Neutrophil (primary cell): ENCODE results near the gene CELF2.
"Not testable (repeated sequence)": the region's sequence is repeated elsewhere in the genome, so short reads cannot be mapped to it uniquely, and the experiment has no call there.

Experiments
- H3K27ac ChIP-seq: fragments of 200-600 bp; sonication (generic); 2 replicates; pipeline ENCODE4 v1.5.1; 2016; ENCODE audit warnings: mild to moderate bottlenecking, moderate library complexity
- H3K27me3 ChIP-seq: fragments of 200-600 bp; sonication (generic); 2 replicates; pipeline ENCODE4 v1.6.0; 2016; ENCODE audit warnings: mild to moderate bottlenecking
- H3K36me3 ChIP-seq: fragments of 200-600 bp; sonication (generic); 2 replicates; pipeline ENCODE4 v1.5.1; 2017
- H3K4me1 ChIP-seq, 2 experiments: fragments of 200-600 bp in 1 of 2; sonication (generic) in 1 of 2; 1 replicate in 1 of 2; 2 replicates in 1 of 2; pipeline versions ENCODE4 v1.5.1 to v1.6.1; 2013 to 2016; ENCODE audit warnings: low read depth in 1 of 2, low read length in 1 of 2, mild to moderate bottlenecking in 1 of 2, moderate library complexity in 1 of 2; ENCODE audit not compliant: control insufficient read depth in 1 of 2, insufficient read depth in 1 of 2
- H3K4me3 ChIP-seq, 2 experiments: fragments of 200-600 bp in 1 of 2; sonication (generic) in 1 of 2; 1 replicate in 1 of 2; 2 replicates in 1 of 2; pipeline ENCODE4 v1.5.1; 2013 to 2016; ENCODE audit warnings: low read depth in 1 of 2, low read length in 1 of 2, mild to moderate bottlenecking in 1 of 2, moderate library complexity in 1 of 2
- H3K9me3 ChIP-seq: fragments of 200-600 bp; sonication (generic); 2 replicates; pipeline ENCODE4 v1.5.1; 2016
- TF ChIP-seq, protein P1 (sequence below): fragments of 200-600 bp; sonication (generic); IDR thresholded peaks from 2 replicates; pipeline ENCODE4 v1.5.1; 2016; ENCODE audit warnings: antibody characterized with exemption

The CELF2 gene

DNA sequence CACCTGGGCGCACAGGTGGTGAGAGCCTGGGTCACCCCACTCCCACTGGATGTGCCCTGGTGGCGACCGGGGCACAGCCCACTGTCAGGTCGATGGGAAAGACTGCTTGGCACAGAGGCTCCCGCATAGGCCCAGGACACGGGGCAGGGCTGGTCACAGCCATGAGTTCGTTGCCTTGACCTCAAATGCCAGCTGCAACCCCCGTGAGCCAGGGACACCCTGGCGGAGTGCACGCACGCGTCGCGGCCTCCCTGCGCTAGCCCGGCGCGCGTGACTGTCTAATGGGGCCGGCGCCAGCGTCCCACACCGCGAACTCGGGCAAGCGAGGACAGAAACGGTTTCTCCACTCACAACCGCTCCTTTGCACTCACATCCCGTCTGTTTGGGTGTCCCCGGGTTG is 326.4 kb downstream of the CELF2 start:
- Histone ChIP-seq H3K27ac (no peak overlapping the region), H3K36me3 (no peaks in the 10 kb centered on the region), H3K4me1 (peaks cover 24 to 44% of the 10 kb centered on the region in 2 experiments), H3K4me3 (no peak overlapping the region), H3K9me3 (no peaks in the 10 kb centered on the region), H3K27me3 (no peaks in the 10 kb centered on the region)
- TF ChIP-seq, protein P1, sequence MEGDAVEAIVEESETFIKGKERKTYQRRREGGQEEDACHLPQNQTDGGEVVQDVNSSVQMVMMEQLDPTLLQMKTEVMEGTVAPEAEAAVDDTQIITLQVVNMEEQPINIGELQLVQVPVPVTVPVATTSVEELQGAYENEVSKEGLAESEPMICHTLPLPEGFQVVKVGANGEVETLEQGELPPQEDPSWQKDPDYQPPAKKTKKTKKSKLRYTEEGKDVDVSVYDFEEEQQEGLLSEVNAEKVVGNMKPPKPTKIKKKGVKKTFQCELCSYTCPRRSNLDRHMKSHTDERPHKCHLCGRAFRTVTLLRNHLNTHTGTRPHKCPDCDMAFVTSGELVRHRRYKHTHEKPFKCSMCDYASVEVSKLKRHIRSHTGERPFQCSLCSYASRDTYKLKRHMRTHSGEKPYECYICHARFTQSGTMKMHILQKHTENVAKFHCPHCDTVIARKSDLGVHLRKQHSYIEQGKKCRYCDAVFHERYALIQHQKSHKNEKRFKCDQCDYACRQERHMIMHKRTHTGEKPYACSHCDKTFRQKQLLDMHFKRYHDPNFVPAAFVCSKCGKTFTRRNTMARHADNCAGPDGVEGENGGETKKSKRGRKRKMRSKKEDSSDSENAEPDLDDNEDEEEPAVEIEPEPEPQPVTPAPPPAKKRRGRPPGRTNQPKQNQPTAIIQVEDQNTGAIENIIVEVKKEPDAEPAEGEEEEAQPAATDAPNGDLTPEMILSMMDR: no peak

DNA sequence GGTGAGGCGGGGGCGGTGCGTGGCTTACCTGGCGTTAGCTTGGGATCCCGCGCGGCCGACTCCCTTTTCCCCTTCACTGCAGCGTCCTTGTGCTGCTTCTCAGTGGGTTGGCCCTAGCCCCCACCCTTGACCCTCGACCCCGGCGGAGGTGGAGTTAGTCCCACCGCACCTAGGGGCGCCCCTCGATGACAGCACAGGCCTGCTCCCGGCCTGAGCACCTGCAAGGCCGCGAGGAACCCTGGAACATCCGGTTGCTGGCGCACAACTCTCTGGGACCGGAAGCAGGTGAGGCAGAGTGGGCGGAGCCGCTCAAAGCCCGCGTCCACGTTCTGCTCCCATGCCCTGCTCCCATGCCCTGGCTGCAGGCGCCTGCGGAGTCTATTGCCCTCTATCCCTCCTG is 326.9 kb downstream of the CELF2 start:
- Histone ChIP-seq H3K27ac (no peak overlapping the region), H3K36me3 (no peaks in the 10 kb centered on the region), H3K4me3 (no peak overlapping the region), H3K27me3 (no peaks in the 10 kb centered on the region), H3K9me3 (no peaks in the 10 kb centered on the region), H3K4me1 (peaks cover 24 to 44% of the 10 kb centered on the region in 2 experiments)
- TF ChIP-seq, protein P1: no peak

DNA sequence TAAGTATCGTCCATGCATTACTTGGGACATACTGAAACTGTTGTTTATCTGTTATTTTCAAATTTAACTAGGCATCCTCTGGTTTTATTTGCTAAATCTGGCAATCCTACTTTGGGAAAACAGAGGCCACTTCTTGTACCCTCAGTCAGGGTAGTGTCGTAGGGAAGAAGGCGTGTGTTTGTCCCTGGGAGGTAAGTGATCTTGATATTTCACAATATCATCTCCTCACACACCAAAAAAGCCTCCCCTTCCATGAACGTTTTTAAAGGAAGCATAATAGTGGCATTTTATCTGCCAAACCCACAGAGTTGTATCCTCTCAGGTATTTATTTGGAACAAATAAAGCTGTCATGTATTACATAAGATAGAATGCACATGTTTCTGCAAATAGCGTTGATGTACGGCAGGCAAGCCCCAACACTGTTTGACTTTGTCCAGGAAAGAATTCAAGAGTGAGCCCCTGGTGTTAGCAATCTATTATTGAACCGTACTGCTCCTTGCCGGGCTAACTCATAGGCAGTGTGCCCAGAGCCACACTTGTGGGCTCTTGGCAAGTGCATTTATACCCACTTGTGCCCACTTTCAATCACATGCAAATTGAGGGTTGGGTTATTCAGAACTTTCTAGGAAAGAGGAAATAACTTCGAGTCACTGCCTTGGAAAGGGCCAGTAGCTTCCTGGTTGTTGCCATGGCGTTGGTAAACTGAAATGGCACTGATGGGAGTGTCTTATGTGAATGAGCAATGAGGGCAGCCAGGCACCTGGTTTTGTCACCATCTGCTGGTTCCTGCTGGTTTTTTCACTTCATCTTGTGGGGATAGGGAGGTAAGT is 327.8 kb downstream of the CELF2 start:
- H3K27me3 ChIP-seq: no peaks in the 10 kb centered on the region
- H3K9me3 ChIP-seq: no peaks in the 10 kb centered on the region
- H3K4me1 ChIP-seq: peaks cover 21 to 37% of the 10 kb centered on the region in 2 experiments
- no peaks in the 10 kb centered on the region for H3K36me3 ChIP-seq
- TF ChIP-seq, protein P1: no peak
- H3K4me3 ChIP-seq: no peak overlapping the region
- no peak overlapping the region for H3K27ac ChIP-seq

DNA sequence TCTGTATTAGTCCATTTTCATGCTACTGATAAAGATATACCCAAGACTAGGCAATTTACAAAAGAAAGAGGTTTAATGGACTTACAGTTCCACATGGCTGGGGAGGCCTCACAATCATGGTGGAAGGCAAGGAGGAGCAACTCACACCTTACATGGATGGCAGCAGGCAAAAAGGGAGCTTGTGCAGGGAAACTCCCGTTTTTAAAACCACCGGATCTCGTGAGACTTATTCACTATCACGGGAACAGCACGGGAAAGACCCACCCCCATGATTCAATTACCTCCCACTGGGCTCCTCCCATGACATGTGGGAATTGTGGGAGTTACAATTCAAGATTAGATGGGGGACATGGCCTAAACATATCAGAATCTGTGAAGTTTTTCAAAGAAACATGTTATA is 329.9 kb downstream of the CELF2 start:
- not testable (repeated sequence) for H3K36me3 ChIP-seq, H3K4me3 ChIP-seq, H3K27ac ChIP-seq, H3K9me3 ChIP-seq
- Histone ChIP-seq H3K4me1 (peaks cover 0 to 16% of the 10 kb centered on the region in 2 experiments), H3K27me3 (peaks cover 11% of the 10 kb centered on the region)

DNA sequence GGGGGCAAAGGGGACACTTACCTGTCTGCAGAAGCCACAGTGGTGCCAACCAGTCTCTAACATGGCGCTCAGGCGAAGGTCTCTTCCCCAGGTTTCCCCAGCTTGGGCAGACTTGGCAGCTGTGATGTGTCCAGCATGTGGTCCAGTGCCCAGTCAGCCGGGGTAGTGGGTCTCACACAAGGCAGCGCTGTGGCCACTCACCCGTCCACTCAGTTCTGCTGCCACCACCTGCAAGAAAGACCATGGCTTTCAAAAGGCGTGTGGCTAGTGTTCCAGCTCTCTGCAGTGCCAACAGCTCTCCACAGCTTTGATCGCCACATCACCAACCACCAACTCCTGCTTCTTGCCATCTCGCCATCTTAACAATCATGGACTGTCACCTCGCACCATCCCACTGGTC is 334.1 kb downstream of the CELF2 start:
- no peaks in the 10 kb centered on the region for H3K9me3 ChIP-seq
- no peak overlapping the region for H3K27ac ChIP-seq
- peaks cover 19% of the 10 kb centered on the region for H3K27me3 ChIP-seq
- no peaks in the 10 kb centered on the region for H3K36me3 ChIP-seq
- H3K4me1 ChIP-seq: peaks cover under 1 to 13% of the 10 kb centered on the region in 2 experiments
- no peak overlapping the region for H3K4me3 ChIP-seq
- TF ChIP-seq, protein P1: no peak
